Measurements from ENCODE around the gene ZNF865.
A peak's percentile ranks its signal among the peaks of the same experiment; 100 is the strongest.

Gene ZNF865

DNA sequence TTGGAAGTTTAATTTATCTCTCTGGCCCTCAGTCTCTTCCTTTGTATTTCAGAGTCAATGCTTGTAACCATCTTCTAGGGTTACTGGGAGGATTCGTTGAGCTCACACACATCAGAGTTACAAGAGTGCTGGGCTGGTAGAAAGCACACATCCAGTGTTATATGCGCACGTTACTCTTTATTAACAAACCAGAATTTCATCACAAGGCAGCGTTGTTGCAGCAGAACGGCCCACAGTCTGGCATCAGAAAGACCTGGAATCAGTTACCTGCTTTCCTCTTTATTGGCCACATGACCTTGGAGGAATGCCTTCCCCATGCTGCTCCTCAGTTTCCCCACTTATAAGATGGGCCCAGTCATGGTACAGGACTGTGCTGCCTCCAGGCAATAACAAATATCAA lies 3.9 kb downstream of the ZNF865 start:
- no peak for DNase-seq

DNA sequence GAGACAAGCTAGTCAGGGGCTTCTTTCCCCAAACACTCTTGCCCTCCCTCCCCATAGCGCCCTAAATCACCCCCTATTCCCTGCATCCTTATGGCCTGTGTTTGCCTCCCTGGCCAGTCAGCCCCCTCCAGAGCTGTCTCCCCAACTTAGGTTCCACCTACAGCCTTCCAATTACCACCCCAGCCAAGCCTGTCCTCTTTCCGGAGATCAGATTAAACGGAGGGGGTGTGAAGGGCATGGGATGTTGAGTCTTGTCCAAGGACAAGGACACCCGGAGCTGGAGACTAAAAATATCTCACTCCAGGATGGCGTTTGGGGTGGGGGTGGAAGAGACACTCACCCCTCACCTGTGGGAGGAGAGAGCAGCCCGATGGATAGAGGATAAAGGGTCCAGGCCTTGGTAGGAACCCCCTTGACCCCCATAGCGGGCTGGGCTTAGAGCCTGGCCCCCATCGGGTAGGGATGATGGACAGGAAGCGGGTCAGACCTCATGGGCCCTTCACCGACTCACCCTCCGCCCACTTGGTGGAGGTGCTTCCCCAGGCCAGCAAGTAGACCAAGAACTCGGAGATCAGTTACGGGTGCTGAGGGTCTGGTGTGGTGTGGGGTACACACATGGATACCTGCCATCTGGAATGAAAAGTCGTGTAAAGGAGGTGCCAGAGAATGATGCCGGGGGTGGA lies 6.0 kb downstream of the ZNF865 start:
- DNase-seq = no peak

DNA sequence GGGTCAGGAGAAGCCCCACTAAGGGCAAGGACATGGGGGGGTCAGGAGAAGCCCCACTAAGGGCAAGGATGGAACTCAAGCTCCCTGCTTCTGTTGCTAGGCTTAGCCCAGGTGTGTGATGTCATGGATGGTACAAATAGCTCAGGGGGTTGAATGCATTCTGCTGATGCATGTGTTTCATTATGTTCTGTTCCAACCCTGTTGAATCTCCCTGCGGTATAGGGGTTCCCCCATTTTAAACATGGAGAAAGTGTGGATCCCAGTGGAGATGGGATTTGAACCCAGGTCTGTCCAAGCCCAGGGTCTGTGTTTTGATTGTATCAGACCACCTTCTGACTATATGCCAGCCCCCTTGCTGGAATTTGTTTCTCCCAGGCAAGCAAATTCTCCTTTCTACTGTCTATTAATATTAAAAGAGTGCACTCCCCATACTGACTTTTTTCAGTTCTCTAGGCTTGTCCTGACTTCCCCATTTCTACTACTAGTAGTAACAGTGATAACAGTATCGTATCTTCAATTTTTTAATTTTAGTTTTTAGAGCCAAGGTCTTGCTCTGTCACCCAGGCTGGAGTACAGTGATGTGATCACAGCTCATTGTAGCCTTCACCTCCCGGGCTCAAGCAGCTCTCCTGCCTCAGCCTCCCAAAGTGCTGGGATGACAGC lies 6.7 kb downstream of the ZNF865 start:
- DNase-seq = no peak

DNA sequence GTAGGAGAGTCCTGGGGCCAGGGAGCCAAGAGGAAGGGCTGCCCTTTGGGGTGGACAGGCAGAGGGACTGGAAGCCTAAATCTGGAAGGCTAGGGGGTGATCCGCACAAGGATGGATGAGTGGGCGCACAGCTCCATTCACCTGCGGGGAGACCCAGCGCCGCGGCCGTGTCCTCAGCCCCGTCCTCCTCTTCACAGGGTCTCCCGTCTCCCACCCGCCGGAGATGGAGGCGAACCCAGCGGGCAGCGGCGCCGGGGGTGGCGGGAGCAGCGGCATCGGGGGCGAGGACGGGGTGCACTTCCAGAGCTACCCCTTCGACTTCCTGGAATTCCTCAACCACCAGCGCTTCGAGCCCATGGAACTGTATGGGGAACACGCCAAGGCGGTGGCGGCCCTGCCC lies 7.9 kb downstream of the ZNF865 start:
- DNase-seq = no peak

DNA sequence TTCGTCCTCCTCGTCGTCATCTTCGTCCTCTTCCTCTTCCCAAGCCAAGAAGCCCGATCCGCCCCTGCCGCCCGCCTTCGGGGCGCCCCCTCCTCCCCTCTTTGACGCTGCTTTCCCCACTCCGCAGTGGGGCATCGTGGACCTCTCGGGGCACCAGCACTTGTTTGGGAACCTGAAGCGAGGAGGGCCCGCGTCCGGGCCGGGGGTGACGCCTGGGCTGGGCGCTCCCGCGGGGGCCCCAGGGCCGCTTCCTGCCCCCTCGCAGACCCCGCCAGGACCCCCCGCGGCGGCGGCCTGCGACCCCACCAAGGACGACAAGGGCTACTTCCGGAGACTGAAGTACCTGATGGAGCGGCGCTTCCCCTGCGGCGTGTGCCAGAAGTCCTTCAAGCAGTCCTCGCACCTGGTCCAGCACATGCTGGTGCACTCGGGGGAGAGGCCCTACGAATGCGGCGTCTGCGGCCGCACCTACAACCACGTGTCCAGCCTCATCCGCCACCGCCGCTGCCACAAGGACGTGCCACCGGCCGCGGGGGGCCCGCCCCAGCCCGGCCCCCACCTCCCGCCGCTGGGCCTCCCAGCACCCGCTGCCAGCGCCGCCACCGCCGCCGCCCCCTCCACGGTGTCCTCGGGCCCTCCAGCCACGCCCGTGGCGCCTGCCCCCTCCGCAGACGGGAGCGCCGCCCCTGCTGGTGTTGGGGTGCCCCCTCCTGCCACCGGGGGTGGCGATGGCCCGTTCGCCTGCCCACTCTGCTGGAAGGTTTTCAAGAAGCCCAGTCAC lies 8.7 kb downstream of the ZNF865 start:
- no peak for DNase-seq

DNA sequence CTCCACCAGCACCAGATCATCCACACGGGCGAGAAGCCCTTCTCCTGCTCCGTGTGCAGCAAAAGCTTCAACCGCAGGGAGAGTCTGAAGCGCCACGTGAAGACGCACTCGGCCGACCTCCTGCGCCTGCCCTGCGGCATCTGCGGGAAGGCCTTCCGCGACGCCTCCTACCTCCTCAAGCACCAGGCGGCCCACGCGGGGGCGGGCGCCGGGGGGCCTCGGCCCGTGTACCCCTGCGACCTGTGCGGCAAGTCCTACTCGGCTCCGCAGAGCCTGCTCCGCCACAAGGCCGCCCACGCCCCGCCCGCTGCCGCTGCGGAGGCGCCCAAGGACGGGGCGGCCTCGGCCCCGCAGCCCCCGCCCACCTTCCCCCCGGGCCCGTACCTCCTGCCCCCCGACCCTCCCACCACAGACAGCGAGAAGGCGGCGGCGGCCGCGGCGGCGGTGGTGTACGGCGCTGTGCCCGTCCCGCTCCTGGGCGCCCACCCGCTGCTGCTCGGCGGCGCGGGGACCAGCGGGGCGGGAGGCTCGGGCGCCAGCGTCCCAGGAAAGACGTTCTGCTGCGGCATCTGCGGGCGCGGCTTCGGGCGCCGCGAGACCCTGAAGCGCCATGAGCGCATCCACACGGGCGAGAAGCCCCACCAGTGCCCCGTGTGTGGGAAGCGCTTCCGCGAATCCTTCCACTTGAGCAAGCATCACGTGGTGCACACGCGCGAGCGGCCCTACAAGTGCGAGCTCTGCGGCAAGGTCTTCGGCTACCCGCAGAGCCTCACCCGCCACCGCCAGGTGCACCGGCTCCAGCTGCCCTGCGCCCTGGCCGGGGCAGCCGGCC lies 9.5 kb downstream of the ZNF865 start:
- DNase-seq = no peak

DNA sequence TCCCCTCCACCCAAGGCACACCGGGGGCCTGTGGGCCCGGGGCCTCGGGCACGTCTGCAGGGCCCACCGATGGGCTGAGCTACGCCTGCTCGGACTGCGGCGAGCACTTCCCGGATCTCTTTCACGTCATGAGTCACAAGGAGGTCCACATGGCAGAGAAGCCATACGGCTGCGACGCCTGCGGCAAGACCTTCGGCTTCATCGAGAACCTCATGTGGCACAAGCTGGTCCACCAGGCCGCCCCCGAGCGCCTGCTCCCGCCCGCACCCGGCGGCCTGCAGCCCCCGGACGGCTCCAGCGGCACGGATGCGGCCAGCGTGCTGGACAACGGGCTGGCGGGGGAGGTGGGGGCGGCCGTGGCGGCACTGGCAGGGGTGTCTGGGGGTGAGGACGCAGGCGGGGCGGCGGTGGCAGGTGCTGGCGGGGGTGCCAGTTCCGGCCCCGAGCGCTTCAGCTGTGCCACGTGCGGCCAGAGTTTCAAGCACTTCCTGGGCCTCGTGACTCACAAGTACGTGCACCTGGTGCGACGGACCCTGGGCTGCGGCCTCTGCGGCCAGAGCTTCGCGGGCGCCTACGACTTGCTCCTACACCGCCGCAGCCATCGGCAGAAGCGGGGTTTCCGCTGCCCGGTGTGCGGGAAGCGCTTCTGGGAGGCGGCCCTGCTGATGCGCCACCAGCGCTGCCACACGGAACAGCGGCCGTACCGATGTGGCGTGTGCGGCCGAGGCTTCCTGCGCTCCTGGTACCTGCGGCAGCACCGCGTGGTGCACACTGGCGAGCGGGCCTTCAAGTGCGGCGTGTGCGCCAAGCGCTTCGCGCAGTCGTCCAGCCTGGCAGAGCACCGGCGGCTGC lies 10.3 kb downstream of the ZNF865 start:
- DNase-seq = no peak

DNA sequence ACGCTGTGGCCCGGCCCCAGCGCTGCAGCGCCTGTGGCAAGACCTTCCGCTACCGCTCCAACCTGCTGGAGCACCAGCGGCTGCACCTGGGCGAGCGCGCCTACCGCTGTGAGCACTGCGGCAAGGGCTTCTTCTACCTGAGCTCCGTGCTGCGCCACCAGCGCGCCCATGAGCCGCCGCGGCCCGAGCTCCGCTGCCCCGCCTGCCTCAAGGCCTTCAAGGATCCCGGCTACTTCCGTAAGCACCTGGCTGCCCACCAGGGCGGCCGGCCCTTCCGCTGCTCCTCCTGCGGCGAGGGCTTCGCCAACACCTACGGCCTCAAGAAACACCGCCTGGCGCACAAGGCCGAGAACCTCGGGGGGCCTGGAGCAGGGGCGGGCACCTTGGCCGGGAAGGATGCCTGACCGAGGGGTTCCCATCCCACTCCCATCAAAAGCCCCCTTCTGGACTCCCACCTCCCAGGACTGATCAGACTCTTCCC lies 11.0 kb downstream of the ZNF865 start:
- DNase-seq = no peak

DNA sequence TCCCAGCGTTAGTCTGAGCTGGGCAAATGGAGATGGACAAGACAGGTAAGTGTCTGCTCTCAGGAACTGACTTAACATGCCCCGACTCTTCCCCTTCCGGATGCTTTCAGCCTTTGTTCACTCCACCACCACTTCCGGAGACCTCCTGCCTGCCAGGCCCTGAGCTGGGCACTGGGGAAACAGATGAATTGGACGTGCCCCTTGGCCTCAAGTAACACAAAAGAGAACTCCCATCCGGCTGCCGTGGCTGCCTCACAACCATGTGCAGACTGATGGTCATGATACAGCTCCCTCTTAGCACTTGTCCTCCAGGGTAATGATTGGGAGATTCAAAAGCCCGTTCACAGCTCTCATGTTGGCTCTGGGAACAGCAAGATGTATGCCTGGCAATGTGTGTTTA lies 12.0 kb downstream of the ZNF865 start:
- no peak for DNase-seq

DNA sequence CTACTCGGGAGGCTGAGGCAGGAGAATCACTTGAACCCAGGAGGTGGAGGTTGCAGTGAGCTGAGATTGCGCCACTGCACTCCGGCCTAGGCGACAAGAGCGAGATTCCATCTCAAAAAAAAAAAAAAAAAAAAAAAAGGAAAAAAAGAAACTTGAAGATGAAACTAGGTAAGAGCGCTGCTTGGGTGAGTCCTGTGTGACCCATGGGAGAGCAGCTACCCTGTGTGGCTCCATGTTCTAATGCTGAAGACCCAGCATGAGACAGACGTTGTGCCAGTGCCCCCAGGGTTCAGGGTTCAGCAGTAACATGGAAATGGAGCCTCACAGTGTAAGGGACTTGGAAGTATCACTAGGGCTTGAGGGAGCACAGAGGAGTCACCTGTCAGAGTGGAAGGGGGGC lies 13.0 kb downstream of the ZNF865 start:
- no peak for DNase-seq

DNA sequence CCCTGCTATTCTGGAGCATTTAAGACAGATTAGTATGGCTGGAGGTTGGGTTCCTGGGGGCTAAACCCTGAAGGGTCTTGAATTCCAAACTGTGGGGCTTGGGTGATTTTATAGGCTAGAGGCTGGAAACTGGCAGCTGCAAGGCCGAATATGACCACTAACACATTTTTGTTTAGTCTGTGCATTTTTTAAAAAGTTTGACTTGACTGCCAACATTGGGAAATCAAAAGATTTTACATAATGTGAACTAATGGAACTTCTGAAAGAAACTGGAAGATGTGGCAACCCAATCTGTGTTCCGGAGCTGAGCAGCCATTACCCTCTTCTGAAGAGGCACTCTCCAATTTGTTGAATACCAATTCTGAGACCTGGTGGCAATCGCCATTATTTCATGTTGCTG lies 13.8 kb downstream of the ZNF865 start:
- DNase-seq = no peak

DNA sequence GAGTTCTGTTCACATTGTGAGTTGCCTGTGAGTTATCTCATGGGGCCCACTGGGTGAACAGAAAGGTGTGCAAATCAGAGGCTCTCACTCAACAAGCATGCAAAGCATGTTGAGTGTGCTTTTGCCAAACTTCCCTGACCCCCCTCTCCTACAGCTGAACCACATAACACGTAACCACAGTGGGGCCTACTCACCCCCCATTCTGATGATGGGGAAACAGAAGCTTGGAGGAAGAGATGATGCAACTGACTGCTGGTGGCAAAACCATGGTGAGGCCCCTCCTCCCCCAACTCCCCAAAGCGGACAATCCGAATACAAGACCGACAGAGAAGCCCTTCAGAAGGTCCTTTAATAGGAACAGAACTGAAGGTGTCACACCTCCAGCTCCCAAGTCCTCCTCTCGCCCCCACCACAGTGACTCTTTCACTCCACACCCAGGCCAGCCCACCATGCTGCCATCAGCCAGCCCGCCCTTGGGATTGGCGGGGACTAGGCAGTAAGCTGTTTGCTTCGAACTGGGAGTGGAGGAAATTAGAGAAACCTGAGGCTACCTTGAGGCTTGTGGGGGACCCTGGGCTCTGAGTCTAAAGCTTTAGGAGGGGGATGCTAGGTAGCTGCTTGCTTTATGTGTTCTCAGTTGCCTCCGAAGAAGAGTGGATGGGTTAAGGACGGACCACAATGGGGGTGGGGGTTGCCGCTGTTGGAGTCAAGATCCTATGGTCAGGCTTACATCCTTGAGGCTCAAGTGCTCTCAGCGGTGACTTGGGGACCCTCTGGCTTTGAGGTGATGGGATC lies 15.2 kb downstream of the ZNF865 start:
- DNase-seq = no peak

DNA sequence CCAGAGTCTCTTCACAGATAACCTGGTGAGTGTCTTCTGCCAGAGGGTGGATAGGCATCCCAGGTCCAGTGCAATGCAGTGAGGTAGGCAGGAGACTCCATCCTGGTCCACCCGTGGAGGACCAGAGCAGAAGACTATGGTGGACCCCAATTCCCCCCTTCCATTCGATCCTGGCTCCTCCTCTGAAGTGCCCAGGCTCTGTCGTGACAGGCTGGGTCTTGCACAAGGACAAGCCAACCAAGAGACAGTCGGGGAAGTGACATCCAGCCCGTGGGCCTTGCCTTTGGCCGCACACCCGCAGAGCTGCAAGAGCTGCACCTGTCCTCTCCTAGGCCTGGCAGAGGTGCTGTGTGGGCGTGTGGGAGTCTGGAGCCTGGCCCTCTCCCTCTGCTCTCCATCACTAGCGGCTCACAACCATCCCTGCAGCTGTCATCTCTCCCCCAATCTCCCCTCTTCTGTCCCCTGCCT lies 15.8 kb downstream of the ZNF865 start:
- no peak for DNase-seq

DNA sequence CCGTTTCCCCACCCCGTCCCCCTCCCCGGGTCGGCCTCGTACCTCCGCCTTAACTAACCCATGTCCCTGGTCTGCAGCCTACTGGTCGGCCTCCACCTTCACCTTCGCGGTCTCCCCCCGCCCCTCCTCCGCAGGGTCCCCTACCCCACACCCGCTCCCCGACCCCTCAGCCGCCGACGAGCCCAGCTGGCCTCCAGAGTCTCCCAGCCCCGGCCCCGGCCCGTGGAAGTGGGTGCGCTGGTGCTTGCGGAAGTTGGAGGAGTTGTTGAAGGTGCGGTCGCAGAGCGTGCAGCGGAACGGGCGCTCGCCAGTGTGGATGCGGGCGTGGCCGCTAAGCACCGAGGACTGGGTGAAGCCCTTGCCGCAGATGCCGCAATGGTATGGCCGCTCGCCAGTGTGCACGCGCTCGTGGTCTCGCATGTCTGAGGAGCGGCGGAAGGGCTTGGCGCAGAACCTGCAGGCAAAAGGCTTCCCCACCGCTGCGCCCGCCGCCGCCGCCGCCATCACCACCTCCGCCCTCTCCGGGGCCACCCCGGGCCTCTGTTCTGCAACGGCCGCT lies 16.3 kb downstream of the ZNF865 start:
- DNase-seq = no peak

DNA sequence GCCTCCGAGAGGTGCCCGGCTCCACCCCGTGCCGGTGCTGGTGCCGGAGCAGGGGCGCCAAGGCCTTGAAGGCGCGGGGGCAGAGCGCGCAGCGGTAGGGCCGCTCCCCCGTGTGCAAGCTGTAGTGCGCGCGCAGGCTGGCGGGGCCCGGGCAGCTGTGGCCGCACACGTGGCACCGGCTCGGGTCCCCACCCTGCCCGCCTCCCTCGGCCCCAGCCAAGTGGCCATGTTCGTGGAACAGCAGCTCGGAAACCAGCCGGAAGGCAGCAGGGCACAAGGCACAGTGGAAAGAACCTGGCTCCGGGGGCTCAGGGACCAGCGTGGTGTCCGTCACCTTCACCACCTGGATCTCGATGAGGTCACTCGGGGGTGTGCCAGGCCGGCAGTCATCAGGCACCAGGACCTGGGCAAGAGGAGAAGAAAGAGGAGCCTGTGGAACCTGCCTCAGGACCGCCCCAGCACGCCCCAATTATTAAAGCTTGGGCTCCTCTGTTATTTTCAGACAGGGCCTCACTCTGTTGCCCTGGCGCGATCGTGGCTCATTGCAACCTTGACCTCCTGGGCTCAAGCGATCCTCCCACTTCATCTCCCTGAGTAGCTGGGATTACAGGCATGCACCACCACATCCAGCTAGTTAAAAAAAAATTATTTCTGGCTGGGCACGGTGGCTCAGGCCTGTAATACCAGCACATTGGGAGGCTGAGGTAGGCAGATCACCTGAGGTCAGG lies 17.0 kb downstream of the ZNF865 start:
- DNase-seq = no peak

DNA sequence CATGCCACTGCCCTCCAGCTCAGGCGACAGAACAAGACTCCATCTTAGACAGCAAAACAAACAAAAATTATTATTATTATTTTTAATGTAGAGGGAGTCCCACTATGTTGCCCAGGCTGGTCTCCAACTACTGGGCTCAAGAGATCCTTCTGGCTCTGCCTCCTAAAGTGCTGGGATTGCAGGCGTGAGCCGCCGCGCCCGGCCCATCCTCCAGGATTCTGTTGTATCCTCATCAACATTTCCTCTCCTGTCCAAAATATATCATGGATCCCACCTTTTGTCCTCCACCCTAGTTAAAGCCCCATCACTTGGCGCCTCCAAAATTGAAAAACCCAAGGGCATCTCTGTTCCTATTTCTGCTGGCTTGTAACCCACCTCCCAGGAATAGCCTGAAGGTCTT lies 17.7 kb downstream of the ZNF865 start:
- no peak for DNase-seq

DNA sequence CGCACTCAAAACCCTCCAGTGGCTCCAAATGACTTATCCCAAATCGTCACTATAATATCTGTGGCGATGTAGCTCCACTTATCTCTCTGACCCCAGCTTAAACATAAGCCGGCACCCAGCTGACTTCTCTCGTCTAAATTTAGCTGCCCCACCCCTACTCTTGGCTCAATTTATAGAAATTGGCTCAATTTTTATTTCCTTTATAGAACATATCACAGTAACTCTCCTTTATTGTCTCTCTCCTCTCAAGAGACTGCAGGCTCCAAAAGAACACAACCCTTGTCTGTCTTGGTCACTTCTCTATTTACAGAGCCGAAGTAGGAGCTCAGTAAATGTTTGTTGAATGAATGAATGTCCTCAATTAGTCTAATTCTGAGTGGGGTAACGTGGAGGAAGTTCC lies 18.1 kb downstream of the ZNF865 start:
- no peak for DNase-seq

DNA sequence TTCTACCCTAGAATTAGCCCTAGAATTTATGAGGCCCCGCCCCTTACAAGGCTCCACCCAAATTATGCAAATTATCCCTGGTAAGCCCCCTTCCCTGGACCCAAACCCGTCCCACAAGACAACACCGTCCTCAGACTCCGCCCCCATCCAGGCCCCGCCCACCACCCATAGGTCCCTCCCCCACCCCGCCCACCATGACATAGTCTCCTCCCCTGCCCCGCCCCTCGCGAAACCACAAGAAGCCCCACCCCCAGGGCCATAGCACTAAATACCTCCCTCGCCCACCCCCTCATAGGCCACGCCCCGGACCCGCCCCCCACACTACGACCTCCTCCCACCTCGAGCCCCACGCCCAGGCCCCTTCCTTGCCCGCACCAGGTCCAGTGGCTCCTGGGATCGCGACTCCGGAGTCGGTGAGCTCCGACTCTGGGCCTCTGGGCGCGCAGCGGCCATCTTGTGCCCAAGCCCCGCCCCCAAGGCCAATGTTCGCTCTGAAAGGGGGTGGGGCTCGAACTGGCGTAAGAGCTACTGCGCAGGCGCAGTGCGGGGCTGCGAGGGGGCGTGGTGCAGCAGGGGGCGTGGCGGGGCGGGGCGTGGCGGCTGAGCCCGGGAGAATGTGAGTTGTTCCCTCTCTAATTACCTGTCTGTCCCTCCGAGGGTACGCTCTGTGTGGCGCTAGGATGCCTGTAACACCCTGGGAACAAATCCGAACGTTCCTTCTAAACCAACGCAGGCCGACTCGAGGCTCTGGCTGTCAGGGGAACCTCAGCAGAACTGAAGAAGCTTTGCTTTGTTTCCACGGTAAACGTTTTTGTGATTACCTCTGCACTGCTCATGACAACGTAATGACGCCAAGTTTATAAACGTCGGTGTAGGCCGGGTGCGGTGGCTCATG lies 18.9 kb downstream of the ZNF865 start, which contains the start of gene ZNF784:
Gene ZNF784 (minus strand): TSS at position 458 of the 895 bp plus-strand sequence. CDS start 5 bp downstream, at position 453.
- DNase-seq = peak; percentile 38

DNA sequence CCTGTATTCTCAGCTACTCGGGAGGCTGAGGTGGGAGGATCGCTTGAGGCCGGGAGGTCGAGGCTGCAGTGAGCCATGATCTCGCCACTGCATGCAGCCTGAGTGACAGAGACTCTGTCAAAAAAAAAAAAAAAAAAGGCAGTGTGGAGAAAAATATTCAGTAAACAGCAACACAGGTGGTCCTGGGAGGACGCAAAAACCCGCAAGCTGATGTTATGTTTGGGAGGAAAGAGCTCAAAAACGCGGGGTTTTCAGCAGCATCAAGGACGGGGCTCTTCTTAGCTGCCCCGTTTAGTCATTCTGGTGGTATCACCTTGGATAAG lies 19.5 kb downstream of the ZNF865 start:
- DNase-seq = no peak

Measured in NCI-H2081 treated with DMSO at 0.1 percent for 48 hours (cell line).